Measurements from ENCODE around the gene INVS.

The INVS gene

GRCh38 chr9:100105861-100106260 lies 6.8 kb downstream of the INVS start:
- TF ChIP-seq CTCF (IDR thresholded peaks at IDR 0.05; ENCODE audit: low read depth, low read length) = no peak
- no peak for DNase-seq (ENCODE audit: low read depth in 2 of 2)
- no peak overlapping the region for H3K4me3 ChIP-seq (replicated peaks in 1 of 2; ENCODE audit: low read depth in 2 of 2, low read length in 2 of 2)

- no peak overlapping the region for H3K4me3 ChIP-seq (replicated peaks in 1 of 2; ENCODE audit: low read depth in 2 of 2, low read length in 2 of 2)
- DNase-seq (ENCODE audit: low read depth in 2 of 2) = no peak
- no peak for TF ChIP-seq CTCF (IDR thresholded peaks at IDR 0.05; ENCODE audit: low read depth, low read length)
Measured at GRCh38 chr9:100106616-100107015, 7.6 kb downstream of the INVS start.

GRCh38 chr9:100108559-100108958 lies 9.5 kb downstream of the INVS start:
- TF ChIP-seq CTCF (IDR thresholded peaks at IDR 0.05; ENCODE audit: low read depth, low read length) = no peak
- H3K4me3 ChIP-seq (replicated peaks in 1 of 2; ENCODE audit: low read depth in 2 of 2, low read length in 2 of 2) = no peak overlapping the region
- peak; percentile 27 to 29 for DNase-seq (ENCODE audit: low read depth in 2 of 2)

GRCh38 chr9:100111235-100111634 lies 12.2 kb downstream of the INVS start:
- DNase-seq (ENCODE audit: low read depth in 2 of 2) = peak; percentile 98
- TF ChIP-seq CTCF (IDR thresholded peaks at IDR 0.05; ENCODE audit: low read depth, low read length) = no peak
- H3K4me3 ChIP-seq (replicated peaks in 1 of 2; ENCODE audit: low read depth in 2 of 2, low read length in 2 of 2) = no peak overlapping the region

- TF ChIP-seq CTCF (IDR thresholded peaks at IDR 0.05; ENCODE audit: low read depth, low read length) = no peak
- DNase-seq (ENCODE audit: low read depth in 2 of 2) = no peak
- no peak overlapping the region for H3K4me3 ChIP-seq (replicated peaks in 1 of 2; ENCODE audit: low read depth in 2 of 2, low read length in 2 of 2)
Measured at GRCh38 chr9:100112677-100113336, 13.8 kb downstream of the INVS start.

GRCh38 chr9:100117316-100117715 lies 18.3 kb downstream of the INVS start:
- no peak for TF ChIP-seq CTCF (IDR thresholded peaks at IDR 0.05; ENCODE audit: low read depth, low read length)
- H3K4me3 ChIP-seq (replicated peaks in 1 of 2; ENCODE audit: low read depth in 2 of 2, low read length in 2 of 2) = no peak overlapping the region
- DNase-seq (ENCODE audit: low read depth in 2 of 2) = no peak

GRCh38 chr9:100120286-100120685 lies 21.2 kb downstream of the INVS start:
- no peak overlapping the region for H3K4me3 ChIP-seq (replicated peaks in 1 of 2; ENCODE audit: low read depth in 2 of 2, low read length in 2 of 2)
- DNase-seq (ENCODE audit: low read depth in 2 of 2) = no peak
- TF ChIP-seq CTCF (IDR thresholded peaks at IDR 0.05; ENCODE audit: low read depth, low read length) = no peak
